ENCODE data around the gene HMG20A. TPM values are rescaled to one million over a fixed set of nuclear protein-coding genes. Genes with fewer than 3 reads are reported as not detected.
A peak's percentile ranks its signal among the peaks of the same experiment; 100 is the strongest.

HMG20A gene
- total and polyA plus RNA-seq, 5 donors from 2014 or later, result 24.4 to 32.3 (median 25.6) TPM

- H3K36me3 ChIP-seq (ENCODE audit: control insufficient read depth, insufficient read depth, low read length), result no peaks in the 10 kb centered on the region
- Mint-ChIP-seq H3K27ac (no peak overlapping the region), H3K4me3 (no peak overlapping the region), H3K27me3 (no peaks in the 10 kb centered on the region), H3K36me3 (peaks cover 11% of the 10 kb centered on the region), H3K9me3 (no peaks in the 10 kb centered on the region), H3K4me1 (peaks cover 5 to 8% (median 8%) of the 10 kb centered on the region in 4 donors)
- H3K4me3 ChIP-seq (ENCODE audit: low read depth, low read length), result no peak overlapping the region
- DNase-seq, result no peak
- no peaks in the 10 kb centered on the region for H3K9me3 ChIP-seq (ENCODE audit: control insufficient read depth in 2 of 2, low read length in 2 of 2)
- no peaks in the 10 kb centered on the region for H3K27me3 ChIP-seq (ENCODE audit: control insufficient read depth, insufficient read depth, low read length)
- no peaks in the 10 kb centered on the region for H3K4me1 ChIP-seq (ENCODE audit: control insufficient read depth, insufficient read depth, low read length, poor library complexity, severe bottlenecking)
- ATAC-seq (ENCODE audit: low read depth in 2 of 2), result no peak
- no peak overlapping the region for H3K27ac ChIP-seq (ENCODE audit: insufficient read depth, low read length, poor library complexity, severe bottlenecking)
These were observed 77.3 kb downstream of the HMG20A start for GRCh38 chr15:77497942-77498361.

GRCh38 chr15:77499087-77499760 lies 78.5 kb downstream of the HMG20A start:
- peaks cover 11% of the 10 kb centered on the region for H3K36me3 Mint-ChIP-seq
- no peaks in the 10 kb centered on the region for H3K27me3 ChIP-seq (ENCODE audit: control insufficient read depth, insufficient read depth, low read length)
- no peaks in the 10 kb centered on the region for H3K36me3 ChIP-seq (ENCODE audit: control insufficient read depth, insufficient read depth, low read length)
- no peaks in the 10 kb centered on the region for H3K9me3 ChIP-seq (ENCODE audit: control insufficient read depth in 2 of 2, low read length in 2 of 2)
- H3K27me3 Mint-ChIP-seq, result no peaks in the 10 kb centered on the region
- no peak overlapping the region for H3K4me3 ChIP-seq (ENCODE audit: low read depth, low read length)
- DNase-seq (no peak), ATAC-seq (ENCODE audit: low read depth in 2 of 2) (no peak)
- no peak overlapping the region for H3K27ac Mint-ChIP-seq
- no peaks in the 10 kb centered on the region for H3K4me1 ChIP-seq (ENCODE audit: control insufficient read depth, insufficient read depth, low read length, poor library complexity, severe bottlenecking)
- H3K9me3 Mint-ChIP-seq, result no peaks in the 10 kb centered on the region
- no peak overlapping the region for H3K27ac ChIP-seq (ENCODE audit: insufficient read depth, low read length, poor library complexity, severe bottlenecking)
- no peak overlapping the region for H3K4me3 Mint-ChIP-seq
- H3K4me1 Mint-ChIP-seq, result no peaks in the 10 kb centered on the region

GRCh38 chr15:77500989-77501388 lies 80.3 kb downstream of the HMG20A start:
- Mint-ChIP-seq H3K27me3 (no peaks in the 10 kb centered on the region), H3K36me3 (peaks cover 19% of the 10 kb centered on the region), H3K27ac (peak overlapping the region in 1 of 3 donors; percentile 34), H3K4me3 (no peak overlapping the region), H3K4me1 (no peaks in the 10 kb centered on the region), H3K9me3 (no peaks in the 10 kb centered on the region)
- Histone ChIP-seq H3K4me1 (ENCODE audit: control insufficient read depth, insufficient read depth, low read length, poor library complexity, severe bottlenecking) (no peaks in the 10 kb centered on the region), H3K27ac (ENCODE audit: insufficient read depth, low read length, poor library complexity, severe bottlenecking) (no peak overlapping the region), H3K27me3 (ENCODE audit: control insufficient read depth, insufficient read depth, low read length) (no peaks in the 10 kb centered on the region), H3K4me3 (ENCODE audit: low read depth, low read length) (no peak overlapping the region), H3K9me3 (ENCODE audit: control insufficient read depth in 2 of 2, low read length in 2 of 2) (no peaks in the 10 kb centered on the region), H3K36me3 (ENCODE audit: control insufficient read depth, insufficient read depth, low read length) (no peaks in the 10 kb centered on the region)
- no peak for ATAC-seq (ENCODE audit: low read depth in 2 of 2)
- DNase-seq, result no peak

GRCh38 chr15:77502379-77503095 lies 81.8 kb downstream of the HMG20A start:
- H3K4me1 Mint-ChIP-seq, result no peaks in the 10 kb centered on the region
- H3K36me3 Mint-ChIP-seq, result peaks cover 19% of the 10 kb centered on the region
- H3K4me3 Mint-ChIP-seq, result no peak overlapping the region
- ATAC-seq (ENCODE audit: low read depth in 2 of 2) (no peak), DNase-seq (no peak)
- Histone ChIP-seq H3K27ac (ENCODE audit: insufficient read depth, low read length, poor library complexity, severe bottlenecking) (no peak overlapping the region), H3K4me1 (ENCODE audit: control insufficient read depth, insufficient read depth, low read length, poor library complexity, severe bottlenecking) (no peaks in the 10 kb centered on the region), H3K9me3 (ENCODE audit: control insufficient read depth in 2 of 2, low read length in 2 of 2) (no peaks in the 10 kb centered on the region), H3K36me3 (ENCODE audit: control insufficient read depth, insufficient read depth, low read length) (no peaks in the 10 kb centered on the region), H3K4me3 (ENCODE audit: low read depth, low read length) (no peak overlapping the region), H3K27me3 (ENCODE audit: control insufficient read depth, insufficient read depth, low read length) (no peaks in the 10 kb centered on the region)
- no peaks in the 10 kb centered on the region for H3K9me3 Mint-ChIP-seq
- no peak overlapping the region for H3K27ac Mint-ChIP-seq
- no peaks in the 10 kb centered on the region for H3K27me3 Mint-ChIP-seq

- no peak overlapping the region for H3K27ac ChIP-seq (ENCODE audit: insufficient read depth, low read length, poor library complexity, severe bottlenecking)
- H3K4me3 ChIP-seq (ENCODE audit: low read depth, low read length), result no peak overlapping the region
- H3K9me3 Mint-ChIP-seq, result no peaks in the 10 kb centered on the region
- peaks cover 19% of the 10 kb centered on the region for H3K36me3 Mint-ChIP-seq
- no peak overlapping the region for H3K27ac Mint-ChIP-seq
- no peak overlapping the region for H3K4me3 Mint-ChIP-seq
- H3K27me3 ChIP-seq (ENCODE audit: control insufficient read depth, insufficient read depth, low read length), result no peaks in the 10 kb centered on the region
- no peak for DNase-seq
- H3K9me3 ChIP-seq (ENCODE audit: control insufficient read depth in 2 of 2, low read length in 2 of 2), result no peaks in the 10 kb centered on the region
- H3K36me3 ChIP-seq (ENCODE audit: control insufficient read depth, insufficient read depth, low read length), result no peaks in the 10 kb centered on the region
- H3K4me1 Mint-ChIP-seq, result no peaks in the 10 kb centered on the region
- no peaks in the 10 kb centered on the region for H3K27me3 Mint-ChIP-seq
- ATAC-seq (ENCODE audit: low read depth in 2 of 2), result no peak
- no peaks in the 10 kb centered on the region for H3K4me1 ChIP-seq (ENCODE audit: control insufficient read depth, insufficient read depth, low read length, poor library complexity, severe bottlenecking)
These were observed 82.6 kb downstream of the HMG20A start for GRCh38 chr15:77503240-77503639.

- Histone ChIP-seq H3K36me3 (ENCODE audit: control insufficient read depth, insufficient read depth, low read length) (no peaks in the 10 kb centered on the region), H3K27ac (ENCODE audit: insufficient read depth, low read length, poor library complexity, severe bottlenecking) (no peak overlapping the region), H3K4me1 (ENCODE audit: control insufficient read depth, insufficient read depth, low read length, poor library complexity, severe bottlenecking) (no peaks in the 10 kb centered on the region), H3K4me3 (ENCODE audit: low read depth, low read length) (no peak overlapping the region), H3K27me3 (ENCODE audit: control insufficient read depth, insufficient read depth, low read length) (no peaks in the 10 kb centered on the region), H3K9me3 (ENCODE audit: control insufficient read depth in 2 of 2, low read length in 2 of 2) (no peaks in the 10 kb centered on the region)
- Mint-ChIP-seq H3K9me3 (no peaks in the 10 kb centered on the region), H3K36me3 (peaks cover 19% of the 10 kb centered on the region), H3K4me3 (no peak overlapping the region), H3K27me3 (no peaks in the 10 kb centered on the region), H3K27ac (no peak overlapping the region), H3K4me1 (peaks cover 0 to 2% (median 0%) of the 10 kb centered on the region in 4 donors)
- DNase-seq (no peak), ATAC-seq (ENCODE audit: low read depth in 2 of 2) (no peak)
These were observed 83.1 kb downstream of the HMG20A start for GRCh38 chr15:77503764-77504163.

GRCh38 chr15:77504306-77504705 lies 83.6 kb downstream of the HMG20A start:
- H3K4me1 ChIP-seq (ENCODE audit: control insufficient read depth, insufficient read depth, low read length, poor library complexity, severe bottlenecking), result no peaks in the 10 kb centered on the region
- no peaks in the 10 kb centered on the region for H3K9me3 ChIP-seq (ENCODE audit: control insufficient read depth in 2 of 2, low read length in 2 of 2)
- no peak overlapping the region for H3K27ac Mint-ChIP-seq
- H3K36me3 ChIP-seq (ENCODE audit: control insufficient read depth, insufficient read depth, low read length), result no peaks in the 10 kb centered on the region
- H3K27me3 ChIP-seq (ENCODE audit: control insufficient read depth, insufficient read depth, low read length), result no peaks in the 10 kb centered on the region
- H3K36me3 Mint-ChIP-seq, result peaks cover 16% of the 10 kb centered on the region
- H3K27me3 Mint-ChIP-seq, result no peaks in the 10 kb centered on the region
- peaks cover 0 to 6% (median 0%) of the 10 kb centered on the region in 4 donors for H3K4me1 Mint-ChIP-seq
- DNase-seq, result no peak
- H3K4me3 ChIP-seq (ENCODE audit: low read depth, low read length), result no peak overlapping the region
- no peak overlapping the region for H3K27ac ChIP-seq (ENCODE audit: insufficient read depth, low read length, poor library complexity, severe bottlenecking)
- no peaks in the 10 kb centered on the region for H3K9me3 Mint-ChIP-seq
- no peak overlapping the region for H3K4me3 Mint-ChIP-seq
- ATAC-seq (ENCODE audit: low read depth in 2 of 2), result no peak

GRCh38 chr15:77504871-77505270 lies 84.2 kb downstream of the HMG20A start:
- peaks cover 0 to 6% (median 0%) of the 10 kb centered on the region in 4 donors for H3K4me1 Mint-ChIP-seq
- Histone ChIP-seq H3K27me3 (ENCODE audit: control insufficient read depth, insufficient read depth, low read length) (no peaks in the 10 kb centered on the region), H3K9me3 (ENCODE audit: control insufficient read depth in 2 of 2, low read length in 2 of 2) (no peaks in the 10 kb centered on the region), H3K4me3 (ENCODE audit: low read depth, low read length) (no peak overlapping the region), H3K4me1 (ENCODE audit: control insufficient read depth, insufficient read depth, low read length, poor library complexity, severe bottlenecking) (no peaks in the 10 kb centered on the region), H3K27ac (ENCODE audit: insufficient read depth, low read length, poor library complexity, severe bottlenecking) (no peak overlapping the region), H3K36me3 (ENCODE audit: control insufficient read depth, insufficient read depth, low read length) (no peaks in the 10 kb centered on the region)
- DNase-seq (no peak), ATAC-seq (ENCODE audit: low read depth in 2 of 2) (no peak)
- H3K9me3 Mint-ChIP-seq, result no peaks in the 10 kb centered on the region
- H3K4me3 Mint-ChIP-seq, result no peak overlapping the region
- peaks cover 12% of the 10 kb centered on the region for H3K36me3 Mint-ChIP-seq
- H3K27me3 Mint-ChIP-seq, result no peaks in the 10 kb centered on the region
- H3K27ac Mint-ChIP-seq, result no peak overlapping the region
